ENCODE results near the gene PPP1R3C.

DNA sequence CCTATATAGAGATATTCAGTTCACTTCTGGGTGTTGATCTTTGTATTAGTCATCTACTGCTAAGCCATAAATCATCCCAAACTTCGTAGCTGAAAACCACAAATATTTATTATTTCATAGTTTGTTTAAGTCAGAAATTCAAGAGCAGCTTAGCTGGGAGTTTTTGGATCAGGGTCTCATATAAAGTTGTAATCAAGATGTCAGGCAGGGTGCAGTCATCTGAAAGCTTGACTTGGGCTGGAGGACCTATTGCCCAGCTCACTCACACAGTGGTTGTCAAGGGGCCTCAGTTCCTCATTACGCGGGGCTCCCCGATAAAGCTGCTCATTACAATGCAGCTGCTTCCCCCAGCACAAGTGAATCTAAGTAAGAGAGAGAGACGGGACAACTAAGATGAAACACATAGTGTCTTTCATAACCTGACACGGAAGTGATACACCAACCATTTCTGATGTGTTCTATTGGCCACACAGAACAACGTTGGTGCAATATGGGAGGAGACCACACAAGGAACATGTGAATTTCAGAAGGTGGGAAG lies 15.7 kb downstream of the PPP1R3C start:
- TF ChIP-seq POLR2A (IDR thresholded peaks at IDR 0.05; ENCODE audit: low read depth, low read length) (no peak), TAF1 (IDR thresholded peaks at IDR 0.05; ENCODE audit: borderline replicate concordance, low read depth, low read length) (no peak), POLR2AphosphoS5 (IDR thresholded peaks at IDR 0.05; ENCODE audit: low read depth, low read length) (no peak)
